ENCODE results near the gene DDX20. TPM values are rescaled to one million over a fixed set of nuclear protein-coding genes. Genes with fewer than 3 reads are reported as not detected.

The DDX20 gene
- 10.4 and 11.6 TPM in 2 replicates for total RNA-seq (2022)
- percentile 80 among the genes with signal in this experiment for Bru-seq, nascent RNA
- percentile 89 among the genes with signal in this experiment for BruChase-seq, experiment 1, labeled RNA remaining after a 2-hour chase
- BruChase-seq, experiment 2, labeled RNA remaining after a 6-hour chase = percentile 74 among the genes with signal in this experiment
- long read RNA-seq, full-length matches to known transcripts = 19 of 24 reads
- long read RNA-seq, partial matches to known transcripts = 0 of 24 reads
- long read RNA-seq, other reads (novel, unspliced or antisense) = 5 of 24 reads

GRCh38 chr1:111755331-111756123, at the start of gene DDX20:
TSS of gene DDX20 (plus strand) at chr1:111755901. CDS start at chr1:111755925, 24 bp downstream.
- Histone ChIP-seq H3K4me3 (ENCODE audit: low read depth, low read length) (peak within 1 kb of the TSS; percentile 79), H3K4me1 (peaks cover 5% of the 10 kb centered on the region; the same call in 1 of the 2 replicates), H3K27me3 (replicated peaks; ENCODE audit: control insufficient read depth, insufficient read depth, low read length) (no peaks in the 10 kb centered on the region), H3K36me3 (ENCODE audit: control insufficient read depth, insufficient read depth, low read length) (no peaks in the 10 kb centered on the region), H3K9me3 (no peaks in the 10 kb centered on the region)
- TF ChIP-seq, protein P1, sequence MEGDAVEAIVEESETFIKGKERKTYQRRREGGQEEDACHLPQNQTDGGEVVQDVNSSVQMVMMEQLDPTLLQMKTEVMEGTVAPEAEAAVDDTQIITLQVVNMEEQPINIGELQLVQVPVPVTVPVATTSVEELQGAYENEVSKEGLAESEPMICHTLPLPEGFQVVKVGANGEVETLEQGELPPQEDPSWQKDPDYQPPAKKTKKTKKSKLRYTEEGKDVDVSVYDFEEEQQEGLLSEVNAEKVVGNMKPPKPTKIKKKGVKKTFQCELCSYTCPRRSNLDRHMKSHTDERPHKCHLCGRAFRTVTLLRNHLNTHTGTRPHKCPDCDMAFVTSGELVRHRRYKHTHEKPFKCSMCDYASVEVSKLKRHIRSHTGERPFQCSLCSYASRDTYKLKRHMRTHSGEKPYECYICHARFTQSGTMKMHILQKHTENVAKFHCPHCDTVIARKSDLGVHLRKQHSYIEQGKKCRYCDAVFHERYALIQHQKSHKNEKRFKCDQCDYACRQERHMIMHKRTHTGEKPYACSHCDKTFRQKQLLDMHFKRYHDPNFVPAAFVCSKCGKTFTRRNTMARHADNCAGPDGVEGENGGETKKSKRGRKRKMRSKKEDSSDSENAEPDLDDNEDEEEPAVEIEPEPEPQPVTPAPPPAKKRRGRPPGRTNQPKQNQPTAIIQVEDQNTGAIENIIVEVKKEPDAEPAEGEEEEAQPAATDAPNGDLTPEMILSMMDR (IDR thresholded peaks at IDR 0.05; ENCODE audit: insufficient read depth in 1 of 2, low read depth in 1 of 2, low read length in 1 of 2, severe bottlenecking in 1 of 2, unreplicated experiment in 1 of 2) = peak; percentile 56 to 80
- peaks cover 12% of the 10 kb centered on the region for H3K4me1 Mint-ChIP-seq (ENCODE audit: low read depth, unreplicated experiment)
- BruUV-seq (replicated peaks) = no TSS peak
- H3K4me3 Mint-ChIP-seq (ENCODE audit: unreplicated experiment) = peak within 1 kb of the TSS; percentile 92
- no peaks in the 10 kb centered on the region for H3K27me3 Mint-ChIP-seq (ENCODE audit: insufficient read depth, unreplicated experiment)
- intact Hi-C loops (cut with micrococcal nuclease; ENCODE audit: unreplicated experiment) = loop anchor here (1.0 to 5.0 kb wide), 3 partner anchors 16 to 248 kb away; partner anchors contain the start of gene INKA2
- peak; percentile 86 to 90 for DNase-seq
- no peaks in the 10 kb centered on the region for H3K9me3 Mint-ChIP-seq (ENCODE audit: unreplicated experiment)
- peak within 1 kb of the TSS; percentile 88 for H3K27ac Mint-ChIP-seq (ENCODE audit: unreplicated experiment)
- ChIA-PET POLR2A (no interaction called here), CTCF (interaction anchor here (0.8 to 1.4 kb wide), 2 partner anchors 248 to 266 kb away, joined by 4 to 5 read pairs; no protein-coding TSS in a partner anchor)
- H3K36me3 Mint-ChIP-seq (ENCODE audit: insufficient read depth, unreplicated experiment) = peaks cover 29% of the 10 kb centered on the region

GRCh38 chr1:111706921-111707320, 48.8 kb upstream of the DDX20 start:
- Mint-ChIP-seq H3K27me3 (ENCODE audit: insufficient read depth, unreplicated experiment) (no peaks in the 10 kb centered on the region), H3K4me3 (ENCODE audit: unreplicated experiment) (no peak overlapping the region), H3K36me3 (ENCODE audit: insufficient read depth, unreplicated experiment) (peaks cover 36% of the 10 kb centered on the region), H3K4me1 (ENCODE audit: low read depth, unreplicated experiment) (no peaks in the 10 kb centered on the region), H3K9me3 (ENCODE audit: unreplicated experiment) (no peaks in the 10 kb centered on the region), H3K27ac (ENCODE audit: unreplicated experiment) (no peak overlapping the region)
- peaks cover 6% of the 10 kb centered on the region for H3K4me1 ChIP-seq
- intact Hi-C loops (cut with micrococcal nuclease; ENCODE audit: unreplicated experiment) = no loop called here
- no TSS peak for BruUV-seq (replicated peaks)
- CTCF ChIA-PET = no interaction called here
- TF ChIP-seq, protein P1 (IDR thresholded peaks at IDR 0.05; ENCODE audit: insufficient read depth in 1 of 2, low read depth in 1 of 2, low read length in 1 of 2, severe bottlenecking in 1 of 2, unreplicated experiment in 1 of 2) = no peak
- no peaks in the 10 kb centered on the region for H3K9me3 ChIP-seq
- DNase-seq = no peak
- H3K36me3 ChIP-seq (ENCODE audit: control insufficient read depth, insufficient read depth, low read length) = no peaks in the 10 kb centered on the region
- POLR2A ChIA-PET = no interaction called here
- no peaks in the 10 kb centered on the region for H3K27me3 ChIP-seq (replicated peaks; ENCODE audit: control insufficient read depth, insufficient read depth, low read length)
- no peak overlapping the region for H3K4me3 ChIP-seq (ENCODE audit: low read depth, low read length)

DNA sequence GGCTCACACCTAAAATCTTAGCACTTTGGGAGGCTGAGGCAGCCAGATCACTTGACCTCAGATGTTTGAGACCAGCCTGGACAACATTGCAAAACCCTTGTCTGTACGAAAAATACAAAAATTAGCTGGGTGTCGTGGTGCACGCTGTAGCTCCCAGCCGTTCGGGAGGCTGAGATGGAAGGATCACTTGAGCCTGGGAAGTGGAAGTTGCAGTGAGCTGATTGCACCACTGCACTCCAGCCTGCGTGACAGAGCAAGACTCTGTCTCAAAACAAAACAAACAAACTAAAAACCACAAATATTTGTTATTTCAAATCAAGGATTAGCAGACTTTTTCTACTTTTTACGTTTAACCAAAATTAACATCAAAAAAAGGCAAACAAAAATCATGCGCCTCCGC, 47.8 kb upstream of the DDX20 start:
- H3K9me3 ChIP-seq = no peaks in the 10 kb centered on the region
- peaks cover 6% of the 10 kb centered on the region for H3K4me1 ChIP-seq
- Mint-ChIP-seq H3K27me3 (ENCODE audit: insufficient read depth, unreplicated experiment) (no peaks in the 10 kb centered on the region), H3K27ac (ENCODE audit: unreplicated experiment) (no peak overlapping the region), H3K36me3 (ENCODE audit: insufficient read depth, unreplicated experiment) (peaks cover 34% of the 10 kb centered on the region), H3K9me3 (ENCODE audit: unreplicated experiment) (no peaks in the 10 kb centered on the region), H3K4me1 (ENCODE audit: low read depth, unreplicated experiment) (no peaks in the 10 kb centered on the region), H3K4me3 (ENCODE audit: unreplicated experiment) (no peak overlapping the region)
- CTCF ChIA-PET = no interaction called here
- BruUV-seq (replicated peaks) = no TSS peak
- TF ChIP-seq, protein P1 (IDR thresholded peaks at IDR 0.05; ENCODE audit: insufficient read depth in 1 of 2, low read depth in 1 of 2, low read length in 1 of 2, severe bottlenecking in 1 of 2, unreplicated experiment in 1 of 2) = no peak
- POLR2A ChIA-PET = no interaction called here
- H3K27me3 ChIP-seq (replicated peaks; ENCODE audit: control insufficient read depth, insufficient read depth, low read length) = no peaks in the 10 kb centered on the region
- DNase-seq = no peak
- no peak overlapping the region for H3K4me3 ChIP-seq (ENCODE audit: low read depth, low read length)
- no peaks in the 10 kb centered on the region for H3K36me3 ChIP-seq (ENCODE audit: control insufficient read depth, insufficient read depth, low read length)
- intact Hi-C loops (cut with micrococcal nuclease; ENCODE audit: unreplicated experiment) = no loop called here
